Esophagus muscularis mucosa (tissue), 4 donors: ENCODE results near the gene SH3PXD2A. TPM values are rescaled to one million over a fixed set of nuclear protein-coding genes. Genes with fewer than 3 reads are reported as not detected.
A peak's percentile ranks its signal among the peaks of the same experiment; 100 is the strongest.

Experiments
- DNase-seq: peaks from one replicate; pipeline ENCODE4 v3.0.0-alpha.2; 2017; ENCODE audit errors: extremely low spot score
- H3K27ac ChIP-seq, 4 donors: fragments of 200-600 bp; sonication (generic); replicated peaks in 1 of 4; 1 replicate in 3 of 4; 2 replicates in 1 of 4; pipeline ENCODE4 v1.5.1; 2016 to 2019; ENCODE audit warnings: mild to moderate bottlenecking in 1 of 4
- H3K27me3 ChIP-seq, 4 donors: fragments of 200-600 bp; sonication (generic); one replicate each; pipeline versions ENCODE4 v1.5.1 to v1.6.0; 2016 to 2019
- H3K36me3 ChIP-seq, 4 donors: fragments of 200-600 bp; sonication (generic); one replicate each; pipeline ENCODE4 v1.5.1; 2016 to 2019
- H3K4me1 ChIP-seq, 4 donors: fragments of 200-600 bp; sonication (generic); one replicate each; pipeline ENCODE4 v1.5.1; 2016 to 2019
- H3K4me3 ChIP-seq, 4 donors: fragments of 200-600 bp; sonication (generic); 1 replicate in 2 of 4; 2 replicates in 2 of 4; pipeline ENCODE4 v1.5.1; 2016 to 2019; ENCODE audit warnings: mild to moderate bottlenecking in 4 of 4, moderate library complexity in 1 of 4
- H3K9me3 ChIP-seq, 4 donors: fragments of 200-600 bp; sonication (generic); 1 replicate in 3 of 4; 2 replicates in 1 of 4; pipeline ENCODE4 v1.5.1; 2016 to 2019
- CTCF ChIP-seq, 3 experiments: fragments of 200-600 bp in 2 of 3; fragments of 450-650 bp in 1 of 3; sonication (generic) in 2 of 3; IDR thresholded peaks; one replicate each; pipeline ENCODE4 v1.5.1; 2017 to 2019; ENCODE audit warnings: antibody characterized with exemption in 3 of 3, mild to moderate bottlenecking in 2 of 3, moderate library complexity in 1 of 3
- EP300 ChIP-seq: sonication (generic); formaldehyde crosslinking; IDR thresholded peaks from one replicate; pipeline ENCODE4 v1.6.1; 2017; ENCODE audit warnings: antibody characterized with exemption
- POLR2A ChIP-seq: fragments of 450-650 bp; IDR thresholded peaks from one replicate; pipeline ENCODE4 v1.6.1; 2017; ENCODE audit warnings: antibody characterized with exemption, moderate library complexity, mild to moderate bottlenecking, low read depth
- POLR2AphosphoS5 ChIP-seq, 2 donors: sonication (generic); formaldehyde crosslinking; IDR thresholded peaks; one replicate each; pipeline ENCODE4 v1.6.1; 2017; ENCODE audit warnings: antibody characterized with exemption in 2 of 2
- WGBS: methylation state at CpG from one replicate; pipeline ENCODE4 v1.1.5; 2018; 5-methylcytosine and 5-hydroxymethylcytosine counted together
- intact Hi-C: fragments of 100-400 bp; cut with DNase I; formaldehyde crosslinking; loops from one replicate; pipeline ENCODE4 v1.15.1; 2023
- total RNA-seq, 4 donors: library from RNA; depleted of rRNA; stranded (reverse); fragments of >200 nt; gene quantifications; one replicate each; pipeline versions ENCODE4 v1.1.0 to v1.2.1, GENCODE V29; 2016

Gene SH3PXD2A
- total RNA-seq, 4 donors from 2014 or later, result 30.5 to 69.3 (median 40.0) TPM

- H3K36me3 ChIP-seq, result peaks cover 0 to 10% (median 8%) of the 10 kb centered on the region in 4 donors
- WGBS, result 88% methylated on average over 7 of the region's 7 CpGs
- no peaks in the 10 kb centered on the region for H3K9me3 ChIP-seq
- TF ChIP-seq CTCF (IDR thresholded peaks at IDR 0.05) (no peak), EP300 (no peak), POLR2A (no peak), POLR2AphosphoS5 (IDR thresholded peaks at IDR 0.05) (no peak)
- H3K27ac ChIP-seq, result peak overlapping the region in 1 of 4 donors; percentile 2
- no peak overlapping the region for H3K4me3 ChIP-seq
- no peak for DNase-seq
- H3K27me3 ChIP-seq, result no peaks in the 10 kb centered on the region
- intact Hi-C loops, result no loop called here
- H3K4me1 ChIP-seq, result peaks cover 10 to 25% (median 16%) of the 10 kb centered on the region in 4 donors
Observed at GRCh38 chr10:103727991-103728689, 127.2 kb downstream of the SH3PXD2A start.

DNA sequence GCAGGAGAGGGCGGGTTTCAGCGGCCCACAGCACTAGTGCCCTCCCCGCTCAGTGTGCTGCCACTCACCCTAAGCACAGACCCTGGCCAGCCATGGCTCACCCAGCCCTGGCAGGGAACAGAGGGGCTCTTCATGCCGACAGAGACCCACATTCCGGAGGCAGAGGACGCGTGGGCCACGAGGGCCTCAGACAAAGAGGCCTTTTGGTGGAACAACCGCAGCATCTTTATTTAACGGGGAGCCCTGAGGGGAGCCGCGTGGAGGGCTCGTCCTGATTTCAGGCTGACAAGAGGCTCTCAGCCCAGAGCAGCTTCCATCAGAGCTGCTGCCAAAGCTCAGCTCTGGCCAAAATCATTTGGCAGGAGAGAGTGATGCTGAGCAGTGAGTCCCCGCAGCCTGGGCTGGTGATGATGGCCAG is 127.8 kb downstream of the SH3PXD2A start:
- DNase-seq, result no peak
- Histone ChIP-seq H3K27me3 (no peaks in the 10 kb centered on the region), H3K36me3 (peaks cover 0 to 16% (median 13%) of the 10 kb centered on the region in 4 donors), H3K9me3 (no peaks in the 10 kb centered on the region), H3K4me3 (no peak overlapping the region), H3K27ac (peak overlapping the region in 2 of 4 donors; percentile 2 to 4), H3K4me1 (peaks cover 10 to 23% (median 16%) of the 10 kb centered on the region in 4 donors)
- TF ChIP-seq POLR2A (no peak), POLR2AphosphoS5 (IDR thresholded peaks at IDR 0.05) (peak; percentile 11), CTCF (IDR thresholded peaks at IDR 0.05) (no peak), EP300 (no peak)
- 50% methylated on average over 9 of the region's 14 CpGs for WGBS
- intact Hi-C loops, result no loop called here

DNA sequence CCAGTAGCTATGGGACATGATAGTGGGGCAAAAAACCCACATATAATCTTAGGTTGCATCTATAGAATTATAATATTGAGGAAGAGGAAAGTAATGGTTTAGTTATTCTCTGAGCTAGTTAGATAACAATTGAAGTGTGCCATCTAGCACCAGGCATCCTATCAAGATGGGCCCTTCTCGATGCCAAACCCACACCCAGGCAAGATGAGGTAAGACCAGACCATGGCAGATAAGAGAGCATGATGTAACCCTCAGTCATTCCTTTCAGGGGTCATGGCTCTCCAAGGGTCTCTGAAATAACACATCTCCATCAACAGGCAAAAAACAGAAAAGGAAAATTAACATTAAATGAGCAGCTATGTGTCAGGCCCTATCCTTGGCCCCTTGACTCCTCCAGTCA is 128.7 kb downstream of the SH3PXD2A start:
- Histone ChIP-seq H3K4me3 (no peak overlapping the region), H3K36me3 (peaks cover 0 to 17% (median 14%) of the 10 kb centered on the region in 4 donors), H3K27me3 (no peaks in the 10 kb centered on the region), H3K4me1 (peaks cover 10 to 23% (median 16%) of the 10 kb centered on the region in 4 donors), H3K9me3 (no peaks in the 10 kb centered on the region), H3K27ac (no peak overlapping the region)
- intact Hi-C loops, result no loop called here
- TF ChIP-seq POLR2A (no peak), CTCF (IDR thresholded peaks at IDR 0.05) (no peak), EP300 (no peak), POLR2AphosphoS5 (IDR thresholded peaks at IDR 0.05) (no peak)
- WGBS, result 86% methylated on average over 1 of the region's 1 CpG
- DNase-seq, result no peak

- intact Hi-C loops, result no loop called here
- peaks cover 0 to 22% (median 18%) of the 10 kb centered on the region in 4 donors for H3K36me3 ChIP-seq
- H3K27ac ChIP-seq, result no peak overlapping the region
- peaks cover 10 to 19% (median 16%) of the 10 kb centered on the region in 4 donors for H3K4me1 ChIP-seq
- H3K9me3 ChIP-seq, result no peaks in the 10 kb centered on the region
- WGBS, result 92% methylated on average over 5 of the region's 5 CpGs
- no peaks in the 10 kb centered on the region for H3K27me3 ChIP-seq
- DNase-seq, result no peak
- TF ChIP-seq CTCF (IDR thresholded peaks at IDR 0.05) (no peak), EP300 (no peak), POLR2AphosphoS5 (IDR thresholded peaks at IDR 0.05) (no peak), POLR2A (no peak)
- H3K4me3 ChIP-seq, result no peak overlapping the region
Observed at GRCh38 chr10:103725242-103725641, 130.1 kb downstream of the SH3PXD2A start.

DNA sequence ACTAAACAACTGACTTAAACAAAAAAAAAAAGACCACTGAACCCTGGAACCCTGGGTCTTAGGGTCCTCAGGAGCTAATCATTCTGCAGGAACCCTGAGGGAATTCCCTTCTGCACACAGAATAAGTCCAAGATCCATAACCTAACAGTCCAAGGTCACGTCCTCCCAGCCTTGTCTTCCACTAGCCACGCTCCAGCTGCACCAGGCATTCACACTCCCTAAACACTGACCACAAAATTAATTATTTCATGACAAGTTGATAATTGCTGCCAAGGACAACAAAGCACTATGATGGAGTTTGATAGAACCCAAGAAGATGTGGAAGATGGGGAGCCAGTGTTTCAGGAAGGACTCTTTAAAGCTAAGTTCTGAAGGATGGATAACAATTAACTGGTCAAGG is 130.6 kb downstream of the SH3PXD2A start:
- intact Hi-C loops, result no loop called here
- 84% methylated on average over 2 of the region's 2 CpGs for WGBS
- no peak for DNase-seq

More for the DNA sequence above, 130.6 kb downstream of the SH3PXD2A start:
- Histone ChIP-seq H3K27me3 (no peaks in the 10 kb centered on the region), H3K27ac (no peak overlapping the region), H3K36me3 (peaks cover 0 to 22% (median 18%) of the 10 kb centered on the region in 4 donors), H3K4me3 (no peak overlapping the region), H3K4me1 (peaks cover 10 to 19% (median 16%) of the 10 kb centered on the region in 4 donors), H3K9me3 (no peaks in the 10 kb centered on the region)
- no peak for TF ChIP-seq POLR2A
- no peak for TF ChIP-seq CTCF (IDR thresholded peaks at IDR 0.05)
- TF ChIP-seq POLR2AphosphoS5 (IDR thresholded peaks at IDR 0.05), result no peak
- no peak for TF ChIP-seq EP300
